ENCODE data around the gene OR8B2. TPM values are rescaled to one million over a fixed set of nuclear protein-coding genes. Genes with fewer than 3 reads are reported as not detected.
"Not testable (repeated sequence)": the region's sequence is repeated elsewhere in the genome, so short reads cannot be mapped to it uniquely, and the experiment has no call there.

Gene OR8B2
- total RNA-seq, 2 donors from 2014 or later = not detected

- H3K27me3 ChIP-seq = no peaks in the 10 kb centered on the region
- intact Hi-C loops (cut with DNase I) = no loop called here
- no peak within 1 kb of the TSS for H3K4me3 ChIP-seq
- H3K9me3 ChIP-seq = no peaks in the 10 kb centered on the region
- no peaks in the 10 kb centered on the region for H3K4me1 ChIP-seq
- H3K27ac ChIP-seq = no peak within 1 kb of the TSS
- DNase-seq (no peak), ATAC-seq (no peak)
- H3K36me3 ChIP-seq (replicated peaks in 1 of 2; ENCODE audit: insufficient read depth in 1 of 2, low read depth in 2 of 2) = no peaks in the 10 kb centered on the region
- TF ChIP-seq CTCF (IDR thresholded peaks at IDR 0.05) = no peak
These were observed 14.6 kb upstream of the OR8B2 start, which contains the start of gene OR8B3 for GRCh38 chr11:124398924-124399323. OR8B3 (minus strand) TSS chr11:124399024; CDS start chr11:124397351, 1,673 bp downstream.

- H3K9me3 ChIP-seq; intact Hi-C loops (cut with DNase I); ATAC-seq; H3K36me3 ChIP-seq (replicated peaks in 1 of 2; ENCODE audit: insufficient read depth in 1 of 2, low read depth in 2 of 2); DNase-seq; H3K27me3 ChIP-seq; H3K27ac ChIP-seq; H3K4me3 ChIP-seq; H3K4me1 ChIP-seq: not testable (repeated sequence)
- WGBS, 2 donors = 63 to 89% methylated on average over 2 to 3 of the region's 4 CpGs
These were observed 12.5 kb upstream of the OR8B2 start for GRCh38 chr11:124396847-124397246.

- TF ChIP-seq POLR2A (IDR thresholded peaks at IDR 0.05) (no peak), CTCF (IDR thresholded peaks at IDR 0.05) (no peak)
- no peaks in the 10 kb centered on the region for H3K4me1 ChIP-seq
- no peaks in the 10 kb centered on the region for H3K9me3 ChIP-seq
- WGBS, 2 donors = 77 to 82% methylated on average over 3 of the region's 3 CpGs
- no peak for DNase-seq
- no peak for ATAC-seq
- no peak overlapping the region for H3K4me3 ChIP-seq
- no peaks in the 10 kb centered on the region for H3K36me3 ChIP-seq (replicated peaks in 1 of 2; ENCODE audit: insufficient read depth in 1 of 2, low read depth in 2 of 2)
- intact Hi-C loops (cut with DNase I) = no loop called here
- H3K27me3 ChIP-seq = no peaks in the 10 kb centered on the region
- no peak overlapping the region for H3K27ac ChIP-seq
These were observed 10.1 kb upstream of the OR8B2 start for GRCh38 chr11:124394408-124394807.

- H3K27me3 ChIP-seq; H3K27ac ChIP-seq; ATAC-seq; H3K9me3 ChIP-seq; H3K4me3 ChIP-seq; intact Hi-C loops (cut with DNase I); H3K4me1 ChIP-seq; DNase-seq; H3K36me3 ChIP-seq (replicated peaks in 1 of 2; ENCODE audit: insufficient read depth in 1 of 2, low read depth in 2 of 2): not testable (repeated sequence)
- 67 to 77% methylated on average over 4 of the region's 6 CpGs for WGBS, 2 donors
These were observed 1.4 kb downstream of the OR8B2 start for GRCh38 chr11:124382857-124383256.

- 90 to 94% methylated on average over 2 of the region's 2 CpGs for WGBS, 2 donors
- intact Hi-C loops (cut with DNase I) = no loop called here
- no peaks in the 10 kb centered on the region for H3K36me3 ChIP-seq (replicated peaks in 1 of 2; ENCODE audit: insufficient read depth in 1 of 2, low read depth in 2 of 2)
- no peak overlapping the region for H3K4me3 ChIP-seq
- H3K9me3 ChIP-seq = no peaks in the 10 kb centered on the region
- H3K4me1 ChIP-seq = no peaks in the 10 kb centered on the region
- no peak overlapping the region for H3K27ac ChIP-seq
- no peaks in the 10 kb centered on the region for H3K27me3 ChIP-seq
- ATAC-seq (no peak), DNase-seq (no peak)
- no peak for TF ChIP-seq POLR2A (IDR thresholded peaks at IDR 0.05)
- TF ChIP-seq CTCF (IDR thresholded peaks at IDR 0.05) = no peak
These were observed 3.7 kb downstream of the OR8B2 start for GRCh38 chr11:124380585-124380984.

GRCh38 chr11:124376280-124376679 is 8.0 kb downstream of the OR8B2 start:
- Histone ChIP-seq H3K27me3 (no peaks in the 10 kb centered on the region), H3K4me1 (no peaks in the 10 kb centered on the region), H3K36me3 (replicated peaks in 1 of 2; ENCODE audit: insufficient read depth in 1 of 2, low read depth in 2 of 2) (no peaks in the 10 kb centered on the region), H3K4me3 (no peak overlapping the region), H3K9me3 (no peaks in the 10 kb centered on the region), H3K27ac (no peak overlapping the region)
- WGBS, 2 donors = 45 to 61% methylated on average over 3 of the region's 3 CpGs
- ATAC-seq = no peak
- TF ChIP-seq POLR2A (IDR thresholded peaks at IDR 0.05) (no peak), CTCF (IDR thresholded peaks at IDR 0.05) (no peak)
- DNase-seq = no peak
- intact Hi-C loops (cut with DNase I) = no loop called here

Measured in body of pancreas (tissue), 4 donors.